K562 (cell line): ENCODE data around the gene NBDY. TPM values are rescaled to one million over a fixed set of nuclear protein-coding genes. Genes with fewer than 3 reads are reported as not detected.

Experiments used
- ATAC-seq: fragments of 200-7000 bp; cut with Tn5 transposase; 3 replicates; pipeline ENCODE4 v1.9.1; 2020; ENCODE audit warnings: moderate library complexity
- BruUV-seq: library from RNA; stranded (reverse); fragments of 400-500 nt; replicated peaks from 2 replicates; lab custom pipeline; 2021; lab: Mats Ljungman, UMichigan
- CTCF ChIA-PET: fragments of 300-600 bp; formaldehyde crosslinking; extraction: SDS; loops from one replicate; lab custom pipeline; 2021; ENCODE audit warnings: low intra/inter-chr PET ratio; lab: Yijun Ruan, JAX
- POLR2A ChIA-PET: fragments of 300-600, 350-650 bp; sonication (Branson Sonifier 250); formaldehyde crosslinking; extraction: SDS; loops from one replicate; lab custom pipeline; 2021; ENCODE audit warnings: antibody characterized with exemption, inconsistent platforms; lab: Yijun Ruan, JAX
- DNase-seq, 4 experiments: peaks; one replicate each; pipeline versions ENCODE4 v3.0.0 to v3.0.0-alpha.2; 2011 to 2018; ENCODE audit warnings: low spot score in 3 of 4, mixed read lengths in 3 of 4; ENCODE audit errors: extremely low read depth in 1 of 4
- FAIRE-seq: peaks from 2 replicates; lab custom pipeline; 2011; peaks lifted over from hg19 to GRCh38; lab: Jason Lieb, UNC
- H2AFZ ChIP-seq: 2 replicates; pipeline ENCODE4 v1.6.0; 2011; ENCODE audit warnings: low read depth, low read length, control low read depth, inconsistent platforms
- H3K27ac ChIP-seq: fragments of 200-600 bp; 3 replicates; pipeline ENCODE4 v1.8.0; 2011; ENCODE audit warnings: low read depth, mild to moderate bottlenecking, control low read depth, inconsistent platforms, low read length, moderate library complexity, mixed read lengths; ENCODE audit errors: extremely low read depth
- H3K27me3 ChIP-seq, 2 experiments: fragments of 300-600 bp in 1 of 2; 2 replicates in 1 of 2; 3 replicates in 1 of 2; pipeline versions ENCODE4 v1.6.0 to v1.8.0; 2011; ENCODE audit warnings: inconsistent platforms in 2 of 2, low read length in 2 of 2, mild to moderate bottlenecking in 1 of 2, mixed read lengths in 1 of 2, moderate library complexity in 1 of 2; ENCODE audit not compliant: control insufficient read depth in 2 of 2, insufficient read depth in 2 of 2
- H3K36me3 ChIP-seq: fragments of 300-600 bp; 3 replicates; pipeline ENCODE4 v1.8.0; 2011; ENCODE audit warnings: mild to moderate bottlenecking, low read length, inconsistent platforms; ENCODE audit not compliant: control insufficient read depth, insufficient read depth
- H3K4me1 ChIP-seq, 2 experiments: fragments of 200-600 bp in 1 of 2; replicated peaks in 1 of 2; 2 replicates in 1 of 2; 3 replicates in 1 of 2; pipeline versions ENCODE4 v1.5.1 to v1.8.0; 2011; ENCODE audit warnings: inconsistent platforms in 2 of 2, low read length in 2 of 2, mild to moderate bottlenecking in 1 of 2, mixed read lengths in 1 of 2, moderate library complexity in 1 of 2; ENCODE audit not compliant: control insufficient read depth in 2 of 2, insufficient read depth in 2 of 2
- H3K4me2 ChIP-seq: 2 replicates; pipeline ENCODE4 v1.6.1; 2011; ENCODE audit warnings: low read length, control low read depth, inconsistent platforms, mixed read lengths; ENCODE audit not compliant: insufficient read depth
- H3K4me3 ChIP-seq: fragments of 200-600 bp; sonication (generic), shearing (Covaris generic); 2 replicates; pipeline ENCODE4 v1.5.1; 2016; ENCODE audit warnings: control low read depth, inconsistent platforms
- H3K79me2 ChIP-seq: fragments of 200-600 bp; 3 replicates; pipeline ENCODE4 v1.8.0; 2011; ENCODE audit warnings: low read length, inconsistent platforms; ENCODE audit not compliant: control insufficient read depth, insufficient read depth
- H3K9ac ChIP-seq, 2 experiments: 2 replicates each; pipeline versions ENCODE4 v1.6.0 to v1.6.1; 2011; ENCODE audit warnings: low read depth in 2 of 2, low read length in 2 of 2, control low read depth in 1 of 2, inconsistent platforms in 1 of 2, mild to moderate bottlenecking in 1 of 2, mixed read lengths in 1 of 2; ENCODE audit not compliant: insufficient read depth in 1 of 2
- H3K9me1 ChIP-seq: one replicate; pipeline ENCODE4 v1.6.0; 2011; ENCODE audit warnings: inconsistent platforms, mild to moderate bottlenecking, low read length, moderate library complexity; ENCODE audit not compliant: control insufficient read depth, insufficient read depth
- H3K9me3 ChIP-seq: replicated peaks from 2 replicates; pipeline ENCODE4 v1.5.1; 2011; ENCODE audit warnings: low read depth, low read length, inconsistent platforms; ENCODE audit not compliant: control insufficient read depth, insufficient read depth
- H4K20me1 ChIP-seq: replicated peaks from 2 replicates; pipeline ENCODE4 v1.6.1; 2011; ENCODE audit warnings: low read length, inconsistent platforms, mixed read lengths; ENCODE audit not compliant: control insufficient read depth, insufficient read depth
- CHD4 ChIP-seq: fragments of 200-600 bp; sonication (generic); IDR thresholded peaks from 3 replicates; pipeline ENCODE4 v1.6.1; 2012; ENCODE audit warnings: low read depth, mild to moderate bottlenecking, mixed read lengths, low read length, inconsistent platforms; ENCODE audit not compliant: insufficient read depth, insufficient replicate concordance, poor library complexity, severe bottlenecking
- NELFE ChIP-seq: IDR thresholded peaks from 2 replicates; pipeline ENCODE4 v1.6.1; 2011; ENCODE audit warnings: mild to moderate bottlenecking; ENCODE audit not compliant: insufficient read depth, insufficient read length
- NFRKB ChIP-seq: fragments of 450-650 bp; IDR thresholded peaks from 2 replicates; pipeline ENCODE4 v1.6.1; 2016; ENCODE audit warnings: low read depth
- SMAD2 ChIP-seq: fragments of 150-350 bp; IDR thresholded peaks from 2 replicates; pipeline ENCODE4 v1.6.1; 2014; ENCODE audit warnings: low read depth, mild to moderate bottlenecking, low read length
- SMAD4 ChIP-seq: fragments of 250-450 bp; sonication (Bioruptor Pico); conservative IDR thresholded peaks from 2 replicates; pipeline ENCODE4 v1.8.0; 2021; ENCODE audit warnings: inconsistent platforms, mild to moderate bottlenecking, moderate library complexity
- ZFPM2 ChIP-seq: fragments of 250-450 bp; sonication (Bioruptor Pico); IDR thresholded peaks from 2 replicates; pipeline ENCODE4 v1.5.1; 2022; ENCODE audit warnings: mild to moderate bottlenecking
- WGBS: fragments of 100-300 bp; shearing (Covaris generic); methylation state at CpG from one replicate; pipeline ENCODE4 v1.1.6; 2016; ENCODE audit warnings: low coverage, mixed read lengths; ENCODE audit not compliant: insufficient coverage; ENCODE audit errors: missing lambda C conversion rate; 5-methylcytosine and 5-hydroxymethylcytosine counted together
- in situ Hi-C: fragments of 300-500 bp; cut with MboI; formaldehyde crosslinking; loops from 4 replicates; pipeline ENCODE4 v1.15.0; 2018; ENCODE audit warnings: inconsistent platforms, mixed read lengths
- intact Hi-C: fragments of 100-400 bp; cut with micrococcal nuclease; formaldehyde crosslinking; loops from 2 replicates; pipeline ENCODE4 v1.14.2; 2022
- polyA plus RNA-seq, 8 experiments: library from polyadenylated mRNA; depleted of rRNA in 4 of 8; stranded (reverse) in 5 of 8; unstranded in 3 of 8; fragments of >200 nt; fragmentation: Nextera tagmentation in 2 of 8; fragmentation: Illumina TruSeq in 1 of 8; extraction: Ambion mirVana in 2 of 8; extraction: Trizol in 1 of 8; gene quantifications; 2 replicates each; pipeline versions ENCODE4 v1.2.1 to v1.2.3, GENCODE V29; 2011 to 2014; ENCODE audit warnings: inconsistent platforms in 1 of 8, missing spikeins in 1 of 8
- total RNA-seq, 7 experiments: library from RNA; depleted of rRNA in 6 of 7; stranded (reverse); fragments of >200 nt in 6 of 7; fragmentation: Illumina TruSeq in 2 of 7; extraction: Trizol in 2 of 7; gene quantifications; 2 replicates each; pipeline versions ENCODE4 v1.2.1 to v1.2.3, GENCODE V29; 2011 to 2021; ENCODE audit warnings: low replicate concordance in 1 of 7
- TF ChIP-seq, protein P1 (sequence below): fragments of 250-450 bp; sonication (Bioruptor Pico); IDR thresholded peaks from 2 replicates; pipeline ENCODE4 v1.4.0; 2020

NBDY gene
- total and polyA plus RNA-seq, 9 of the 15 experiments (the other 6 are each of a cell fraction or from before 2014, with no cell fraction given) = 1.00 to 24.7 (median 7.0) TPM

DNA sequence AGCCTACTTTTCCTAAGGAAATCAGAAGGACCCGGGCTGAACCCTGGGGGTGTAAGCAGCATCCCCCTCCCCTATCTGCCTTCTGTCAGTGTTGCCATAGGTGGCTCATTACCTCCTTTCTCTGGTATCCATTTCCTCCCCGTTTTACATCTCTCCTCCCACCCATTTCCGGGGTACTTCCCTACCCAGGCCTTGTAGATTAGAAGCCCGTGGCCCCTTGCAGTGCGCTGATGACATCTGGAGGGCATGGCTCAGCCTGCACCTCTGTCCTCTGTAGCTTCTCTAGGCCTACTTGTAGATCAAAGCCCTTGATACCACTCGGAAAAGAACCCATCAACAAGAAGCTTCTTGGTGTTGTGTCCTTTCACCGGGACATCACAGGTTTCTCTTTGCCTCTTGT is 71.8 kb downstream of the NBDY start:
- CTCF ChIA-PET = no interaction called here
- BruUV-seq = no TSS peak
- Histone ChIP-seq H3K9ac (no peak overlapping the region), H3K4me3 (no peak overlapping the region), H3K27me3 (no peaks in the 10 kb centered on the region), H3K79me2 (no peaks in the 10 kb centered on the region), H3K9me3 (no peaks in the 10 kb centered on the region), H3K27ac (no peak overlapping the region), H3K4me1 (peaks cover 0 to 3% of the 10 kb centered on the region in 2 experiments; a peak in 1 of 5 replicates), H3K36me3 (no peaks in the 10 kb centered on the region), H2AFZ (no peak overlapping the region), H3K4me2 (no peak overlapping the region), H3K9me1 (no peaks in the 10 kb centered on the region), H4K20me1 (no peaks in the 10 kb centered on the region)
- FAIRE-seq (no peak), DNase-seq (peak in 1 of 4 experiments; percentile 16), ATAC-seq (peak; percentile 39; the same call in 1 of the 3 replicates)
- 8% methylated on average over 6 of the region's 7 CpGs for WGBS
- in situ Hi-C loops = no loop called here
- POLR2A ChIA-PET = no interaction called here
- intact Hi-C loops = no loop called here
- TF ChIP-seq NELFE (no peak), NFRKB (no peak), CHD4 (no peak), ZFPM2 (CRISPR knock-in tag) (no peak), SMAD2 (no peak), SMAD4 (CRISPR knock-in tag) (no peak)
- TF ChIP-seq, protein P1, sequence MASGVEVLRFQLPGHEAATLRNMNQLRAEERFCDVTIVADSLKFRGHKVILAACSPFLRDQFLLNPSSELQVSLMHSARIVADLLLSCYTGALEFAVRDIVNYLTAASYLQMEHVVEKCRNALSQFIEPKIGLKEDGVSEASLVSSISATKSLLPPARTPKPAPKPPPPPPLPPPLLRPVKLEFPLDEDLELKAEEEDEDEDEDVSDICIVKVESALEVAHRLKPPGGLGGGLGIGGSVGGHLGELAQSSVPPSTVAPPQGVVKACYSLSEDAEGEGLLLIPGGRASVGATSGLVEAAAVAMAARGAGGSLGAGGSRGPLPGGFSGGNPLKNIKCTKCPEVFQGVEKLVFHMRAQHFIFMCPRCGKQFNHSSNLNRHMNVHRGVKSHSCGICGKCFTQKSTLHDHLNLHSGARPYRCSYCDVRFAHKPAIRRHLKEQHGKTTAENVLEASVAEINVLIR (CRISPR knock-in tag) = no peak
